Activated T-cell treated with anti-CD3 and anti-CD28 coated beads, Interleukin-2, amount 50 U/mL, for 4 hours (primary cell): ENCODE data around the gene MORN3. TPM values are rescaled to one million over a fixed set of nuclear protein-coding genes. Genes with fewer than 3 reads are reported as not detected.

Experiments used
- ATAC-seq, 2 donors: fragments of 200-7000 bp; cut with Tn5 transposase; one replicate each; pipeline ENCODE4 v1.10.0; 2021
- DNase-seq: peaks from one replicate; pipeline ENCODE4 v3.0.0-alpha.2; 2020
- H3K27me3 Mint-ChIP-seq: one replicate; pipeline ENCODE4 v1.8.0; 2021; ENCODE audit warnings: low read depth, mixed read lengths
- H3K36me3 Mint-ChIP-seq: one replicate; pipeline ENCODE4 v1.8.0; 2022; ENCODE audit warnings: mixed read lengths; ENCODE audit not compliant: insufficient read depth
- H3K4me1 Mint-ChIP-seq: one replicate; pipeline ENCODE4 v1.8.0; 2021; ENCODE audit warnings: low read depth, mixed read lengths
- H3K4me3 Mint-ChIP-seq: one replicate; pipeline ENCODE4 v1.8.0; 2021; ENCODE audit warnings: mild to moderate bottlenecking, moderate library complexity, mixed read lengths
- H3K9me3 Mint-ChIP-seq: one replicate; pipeline ENCODE4 v1.8.0; 2021; ENCODE audit warnings: mixed read lengths
- total RNA-seq, 3 donors: library from RNA; stranded (reverse); gene quantifications; one replicate each; pipeline ENCODE4 v1.2.1, GENCODE V29; 2021

MORN3 gene
- total RNA-seq, 3 donors from 2014 or later: 0.60 to 1.2 (median 1.2) TPM

- DNase-seq: no peak
- ATAC-seq: no peak
- no peak overlapping the region for H3K4me3 Mint-ChIP-seq
- H3K27me3 Mint-ChIP-seq: no peaks in the 10 kb centered on the region
- H3K9me3 Mint-ChIP-seq: no peaks in the 10 kb centered on the region
- no peaks in the 10 kb centered on the region for H3K36me3 Mint-ChIP-seq
- H3K4me1 Mint-ChIP-seq: peaks cover 2% of the 10 kb centered on the region
Measured at GRCh38 chr12:121614872-121615467, 54.5 kb downstream of the MORN3 start.

DNA sequence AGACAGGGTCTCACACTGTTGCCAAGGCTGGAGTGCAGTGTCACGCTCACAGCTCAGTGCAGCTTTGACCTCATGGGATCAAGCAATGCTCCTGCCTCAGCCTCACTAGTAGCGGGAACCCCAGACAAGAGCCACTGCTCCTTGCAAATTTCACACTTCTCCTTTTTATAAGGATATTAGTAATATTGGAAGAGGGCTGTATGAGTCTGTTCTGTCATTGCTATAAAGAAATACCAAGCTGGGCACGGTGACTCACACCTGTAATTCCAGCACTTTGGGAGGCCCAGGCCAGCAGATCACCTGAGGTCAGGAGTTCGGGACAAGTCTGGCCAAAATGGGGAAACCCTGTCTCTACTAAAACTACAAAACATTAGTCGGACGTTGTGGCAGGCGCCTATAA, 56.0 kb downstream of the MORN3 start:
- ATAC-seq (no peak), DNase-seq (no peak)
- peaks cover 2% of the 10 kb centered on the region for H3K4me1 Mint-ChIP-seq
- no peak overlapping the region for H3K4me3 Mint-ChIP-seq
- H3K36me3 Mint-ChIP-seq: no peaks in the 10 kb centered on the region
- H3K27me3 Mint-ChIP-seq: no peaks in the 10 kb centered on the region
- no peaks in the 10 kb centered on the region for H3K9me3 Mint-ChIP-seq

DNA sequence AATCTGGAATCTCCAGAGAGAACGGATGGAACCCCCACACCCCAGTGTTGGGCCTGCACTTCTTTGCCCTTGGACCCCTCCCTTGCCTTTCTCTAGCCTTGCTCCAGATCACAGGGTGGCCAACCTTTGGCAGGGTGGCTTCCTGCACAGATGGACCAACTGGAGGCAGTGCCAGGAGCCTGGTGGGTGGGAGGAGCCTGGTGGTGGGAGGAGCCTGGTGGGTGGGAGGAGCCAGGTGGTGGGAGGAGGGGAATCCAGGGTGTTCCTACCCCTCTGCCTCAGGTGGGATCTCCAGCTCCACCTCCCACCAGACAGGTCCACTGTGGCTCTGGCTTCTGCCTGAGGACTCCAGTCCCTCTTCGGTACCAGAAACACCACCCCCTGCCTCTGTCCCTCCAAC, 58.1 kb downstream of the MORN3 start:
- peaks cover 2% of the 10 kb centered on the region for H3K4me1 Mint-ChIP-seq
- H3K4me3 Mint-ChIP-seq: no peak overlapping the region

GRCh38 chr12:121610239-121611149, 59.0 kb downstream of the MORN3 start:
- Mint-ChIP-seq H3K9me3 (no peaks in the 10 kb centered on the region), H3K4me3 (no peak overlapping the region), H3K4me1 (peaks cover 2% of the 10 kb centered on the region), H3K27me3 (no peaks in the 10 kb centered on the region), H3K36me3 (no peaks in the 10 kb centered on the region)
- DNase-seq (no peak), ATAC-seq (no peak)

More for the DNA sequence above, 58.1 kb downstream of the MORN3 start:
- Mint-ChIP-seq H3K36me3 (no peaks in the 10 kb centered on the region), H3K27me3 (no peaks in the 10 kb centered on the region), H3K9me3 (no peaks in the 10 kb centered on the region)
- ATAC-seq (peak in 1 of 2 donors; percentile 43), DNase-seq (peak; percentile 20)

- Mint-ChIP-seq H3K27me3 (no peaks in the 10 kb centered on the region), H3K36me3 (no peaks in the 10 kb centered on the region), H3K4me3 (no peak overlapping the region), H3K4me1 (no peaks in the 10 kb centered on the region), H3K9me3 (no peaks in the 10 kb centered on the region)
- no peak for ATAC-seq
- no peak for DNase-seq
Measured at GRCh38 chr12:121608301-121608700, 61.2 kb downstream of the MORN3 start.

- no peak for DNase-seq
- ATAC-seq: no peak
- Mint-ChIP-seq H3K27me3 (no peaks in the 10 kb centered on the region), H3K36me3 (no peaks in the 10 kb centered on the region), H3K4me1 (peaks cover 1% of the 10 kb centered on the region), H3K4me3 (no peak overlapping the region), H3K9me3 (no peaks in the 10 kb centered on the region)
Measured at GRCh38 chr12:121603581-121603980, 65.9 kb downstream of the MORN3 start.

DNA sequence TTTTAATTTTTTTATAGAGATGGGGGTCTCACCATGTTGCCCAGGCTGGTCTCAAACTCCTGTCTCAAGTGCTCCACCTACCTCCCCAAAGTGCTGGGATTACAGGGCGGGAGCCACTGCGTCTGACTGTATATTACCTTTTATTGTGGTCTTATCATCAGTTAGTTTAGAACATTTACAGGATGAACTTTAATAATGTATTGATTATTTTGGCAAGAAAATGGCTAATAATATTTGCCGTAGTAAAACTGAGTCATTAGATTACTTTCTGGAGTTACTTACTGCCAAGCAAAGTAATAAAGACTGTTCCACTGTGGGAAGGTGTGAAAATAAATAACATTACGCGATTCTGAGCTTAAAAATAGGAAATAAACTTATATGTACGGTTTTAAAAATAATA, 66.7 kb downstream of the MORN3 start:
- Mint-ChIP-seq H3K27me3 (no peaks in the 10 kb centered on the region), H3K9me3 (no peaks in the 10 kb centered on the region), H3K4me1 (peaks cover 2% of the 10 kb centered on the region), H3K4me3 (no peak overlapping the region), H3K36me3 (no peaks in the 10 kb centered on the region)
- DNase-seq (no peak), ATAC-seq (no peak)

GRCh38 chr12:121600702-121601336, 68.6 kb downstream of the MORN3 start:
- Mint-ChIP-seq H3K36me3 (no peaks in the 10 kb centered on the region), H3K4me3 (no peak overlapping the region), H3K9me3 (no peaks in the 10 kb centered on the region), H3K4me1 (peaks cover 2% of the 10 kb centered on the region), H3K27me3 (no peaks in the 10 kb centered on the region)
- no peak for DNase-seq
- no peak for ATAC-seq

Other genes starting within 250 kb of the MORN3 start
- gene KDM2B, start 88.6 kb downstream of the MORN3 start, total RNA-seq: 10 to 100 TPM; 47.3 to 51.8 (median 48.6) TPM
- gene ORAI1, start 43.1 kb downstream of the MORN3 start, total RNA-seq: 10 to 100 TPM; 46.2 to 49.8 (median 48.9) TPM
- 10 to 100 TPM; 14.2 to 19.1 (median 17.7) TPM for gene TMEM120B, start 43.1 kb upstream of the MORN3 start, total RNA-seq
- gene RHOF, start 124.0 kb upstream of the MORN3 start, total RNA-seq: 10 to 100 TPM; 80.7 to 94.6 (median 85.8) TPM
- 10 to 100 TPM; 30.4 to 32.7 (median 31.7) TPM for gene SETD1B, start 134.4 kb upstream of the MORN3 start, total RNA-seq
- under 1 TPM; 0.20 to 0.27 (median 0.26) TPM for gene HPD, start 189.2 kb upstream of the MORN3 start, total RNA-seq
- gene PSMD9, start 219.1 kb upstream of the MORN3 start, total RNA-seq: 100 to 1,000 TPM in 2 of 3 donors, 10 to 100 TPM in 1; 97.7 to 106 (median 103) TPM
- under 1 TPM; 0.46 to 0.82 (median 0.78) TPM for gene CFAP251, start 248.9 kb upstream of the MORN3 start, total RNA-seq